HepG2 (cell line): Measurements from ENCODE around the gene RELB. TPM values are rescaled to one million over a fixed set of nuclear protein-coding genes. Genes with fewer than 3 reads are reported as not detected.

Experiments
- HNRNPL ChIP-seq: fragments of 200-400 bp; formaldehyde crosslinking; IDR thresholded peaks from 2 replicates; pipeline ENCODE4 v1.6.1; 2017; ENCODE audit warnings: mild to moderate bottlenecking, low read depth, low read length
- JUNB ChIP-seq: sonication (generic); formaldehyde crosslinking; IDR thresholded peaks from 2 replicates; pipeline ENCODE4 v1.8.0; 2022; ENCODE audit warnings: missing genetic modification reagents, mild to moderate bottlenecking, borderline replicate concordance
- JUND ChIP-seq: sonication (generic); formaldehyde crosslinking; IDR thresholded peaks from 2 replicates; pipeline ENCODE4 v1.8.0; 2022; ENCODE audit warnings: mild to moderate bottlenecking, missing genetic modification reagents
- ONECUT2 ChIP-seq: sonication (generic); formaldehyde crosslinking; IDR thresholded peaks from 2 replicates; pipeline ENCODE4 v1.4.0; 2020; ENCODE audit warnings: missing genetic modification reagents
- PRPF4 ChIP-seq: fragments of 200-400 bp; formaldehyde crosslinking; IDR thresholded peaks from 2 replicates; pipeline ENCODE4 v1.6.1; 2016; ENCODE audit warnings: low read length, low read depth; ENCODE audit not compliant: poor library complexity, severe bottlenecking
- SETDB1 ChIP-seq: sonication (generic); formaldehyde crosslinking; IDR thresholded peaks from 2 replicates; pipeline ENCODE4 v1.5.1; 2020; ENCODE audit warnings: missing genetic modification reagents, mild to moderate bottlenecking, borderline replicate concordance
- TBX3 ChIP-seq: fragments of 450-650 bp; IDR thresholded peaks from 2 replicates; pipeline ENCODE4 v1.6.1; 2017; ENCODE audit warnings: antibody characterized with exemption, mild to moderate bottlenecking, inconsistent platforms, borderline replicate concordance
- XRCC5 ChIP-seq: fragments of 200-400 bp; formaldehyde crosslinking; optimal IDR thresholded peaks from 2 replicates; pipeline ENCODE3; 2017; ENCODE audit warnings: mild to moderate bottlenecking, low read length
- ZFX ChIP-seq: sonication (generic); formaldehyde crosslinking; IDR thresholded peaks from 2 replicates; pipeline ENCODE4 v1.4.0; 2020; ENCODE audit warnings: mild to moderate bottlenecking, low read depth, missing genetic modification reagents, moderate library complexity
- ZNF282 ChIP-seq: fragments of 450-650 bp; IDR thresholded peaks from 2 replicates; pipeline ENCODE4 v1.6.1; 2018; ENCODE audit not compliant: partially characterized antibody
- ZNF331 ChIP-seq: sonication (generic); formaldehyde crosslinking; IDR thresholded peaks from 2 replicates; pipeline ENCODE4 v1.4.0; 2020; ENCODE audit warnings: missing genetic modification reagents
- ZNF546 ChIP-seq: sonication (generic); formaldehyde crosslinking; conservative IDR thresholded peaks from 2 replicates; pipeline ENCODE4 v1.8.1; 2023; ENCODE audit warnings: mild to moderate bottlenecking, missing genetic modification reagents
- ZNF644 ChIP-seq: IDR thresholded peaks from 2 replicates; pipeline ENCODE4 v1.6.1; 2016; ENCODE audit warnings: low read depth
- ZNF713 ChIP-seq: sonication (generic); formaldehyde crosslinking; IDR thresholded peaks from 2 replicates; pipeline ENCODE4 v1.4.0; 2020; ENCODE audit warnings: mild to moderate bottlenecking, missing genetic modification reagents
- ZNF761 ChIP-seq: sonication (generic); formaldehyde crosslinking; conservative IDR thresholded peaks from 2 replicates; pipeline ENCODE4 v1.4.0; 2020; ENCODE audit warnings: mild to moderate bottlenecking, missing genetic modification reagents
- ZNF777 ChIP-seq: sonication (generic); formaldehyde crosslinking; IDR thresholded peaks from 2 replicates; pipeline ENCODE4 v1.4.0; 2020; ENCODE audit warnings: missing genetic modification reagents
- ZNF83 ChIP-seq: sonication (generic); formaldehyde crosslinking; IDR thresholded peaks from 2 replicates; pipeline ENCODE4 v1.4.0; 2020; ENCODE audit warnings: missing genetic modification reagents, mild to moderate bottlenecking, borderline replicate concordance
- polyA plus RNA-seq, 8 experiments: library from polyadenylated mRNA; depleted of rRNA in 3 of 8; stranded (reverse) in 7 of 8; unstranded in 1 of 8; fragments of >200 nt; fragmentation: Illumina TruSeq in 4 of 8; extraction: Trizol in 4 of 8; gene quantifications; 2 replicates each; pipeline versions ENCODE4 v1.2.1 to v1.2.3, GENCODE V29; 2011 to 2016; ENCODE audit warnings: low read depth in 4 of 8, missing spikeins in 1 of 8, mixed read lengths in 1 of 8; ENCODE audit not compliant: insufficient read depth in 1 of 8
- total RNA-seq, 5 experiments: library from RNA; depleted of rRNA; stranded (reverse); fragments of >200 nt; fragmentation: Illumina TruSeq; extraction: Trizol; gene quantifications; 2 replicates each; pipeline ENCODE4 v1.2.3, GENCODE V29; 2016; ENCODE audit warnings: low read depth in 1 of 5
- TF ChIP-seq, protein P1 (sequence below): sonication (generic); formaldehyde crosslinking; IDR thresholded peaks from 2 replicates; pipeline ENCODE4 v1.4.0; 2020; ENCODE audit warnings: mild to moderate bottlenecking, missing genetic modification reagents
- TF ChIP-seq, protein P2 (sequence below): sonication (generic); formaldehyde crosslinking; IDR thresholded peaks from 2 replicates; pipeline ENCODE4 v1.5.0; 2020; ENCODE audit warnings: missing genetic modification reagents
- TF ChIP-seq, protein P3 (sequence below): sonication (generic); formaldehyde crosslinking; IDR thresholded peaks from 2 replicates; pipeline ENCODE4 v1.9.0; 2021; ENCODE audit warnings: missing genetic modification reagents, borderline replicate concordance
- TF ChIP-seq, protein P4 (sequence below): IDR thresholded peaks from 2 replicates; pipeline ENCODE4 v1.6.1; 2012; ENCODE audit warnings: inconsistent platforms

Gene RELB
- total and polyA plus RNA-seq, 2 of the 13 experiments (the other 11 are each of a cell fraction or from before 2014, with no cell fraction given), result 1.9 to 3.5 TPM

DNA sequence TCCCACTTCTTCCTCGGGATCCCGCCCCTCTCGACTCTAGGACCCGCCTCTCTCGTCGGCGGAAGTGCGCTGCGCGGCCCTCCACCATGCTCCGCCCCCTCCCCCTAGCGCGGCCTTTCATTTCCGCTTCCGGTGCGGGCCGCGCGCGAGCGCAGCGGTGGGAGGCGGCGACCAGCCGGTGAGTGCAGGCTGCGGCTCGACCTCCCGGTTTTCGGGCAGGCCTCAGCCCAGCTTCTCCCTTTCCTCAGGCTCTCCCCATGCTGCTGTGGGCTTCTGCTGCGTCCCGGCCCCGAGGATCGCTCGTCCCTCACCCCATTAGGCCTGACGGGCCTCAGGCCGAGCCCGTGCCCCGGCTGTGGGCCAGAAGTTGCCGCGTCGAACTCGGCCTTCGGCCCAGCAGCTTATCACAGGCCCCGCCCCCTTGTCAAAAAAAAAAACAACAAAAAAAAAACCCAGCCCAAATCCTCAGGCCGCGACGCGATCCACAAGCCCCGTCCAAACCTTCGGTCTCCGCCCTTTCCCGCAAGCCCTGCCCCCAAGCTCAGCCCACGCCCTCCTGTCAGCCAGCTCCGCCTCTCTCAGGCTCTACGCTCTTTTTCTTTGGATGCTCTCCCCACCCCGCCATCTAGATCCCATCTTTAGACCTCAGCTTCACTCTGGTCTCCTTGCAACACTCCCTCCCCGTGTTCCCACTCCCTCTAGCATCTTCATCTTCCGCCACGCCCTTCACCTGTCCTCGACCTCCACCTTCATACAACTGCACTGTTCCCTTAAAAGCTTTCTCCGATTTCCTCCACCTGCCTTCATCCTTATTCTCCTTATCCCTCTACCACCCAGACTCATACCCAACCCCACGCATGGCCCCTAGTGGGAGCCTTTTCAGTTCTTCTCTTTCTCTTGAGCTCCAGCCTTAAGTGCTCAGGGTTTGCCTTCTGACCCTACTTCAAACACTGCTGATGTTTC is 37.9 kb downstream of the RELB start, which contains the start of gene CLASRP (continued):
- TF ChIP-seq, protein P1, sequence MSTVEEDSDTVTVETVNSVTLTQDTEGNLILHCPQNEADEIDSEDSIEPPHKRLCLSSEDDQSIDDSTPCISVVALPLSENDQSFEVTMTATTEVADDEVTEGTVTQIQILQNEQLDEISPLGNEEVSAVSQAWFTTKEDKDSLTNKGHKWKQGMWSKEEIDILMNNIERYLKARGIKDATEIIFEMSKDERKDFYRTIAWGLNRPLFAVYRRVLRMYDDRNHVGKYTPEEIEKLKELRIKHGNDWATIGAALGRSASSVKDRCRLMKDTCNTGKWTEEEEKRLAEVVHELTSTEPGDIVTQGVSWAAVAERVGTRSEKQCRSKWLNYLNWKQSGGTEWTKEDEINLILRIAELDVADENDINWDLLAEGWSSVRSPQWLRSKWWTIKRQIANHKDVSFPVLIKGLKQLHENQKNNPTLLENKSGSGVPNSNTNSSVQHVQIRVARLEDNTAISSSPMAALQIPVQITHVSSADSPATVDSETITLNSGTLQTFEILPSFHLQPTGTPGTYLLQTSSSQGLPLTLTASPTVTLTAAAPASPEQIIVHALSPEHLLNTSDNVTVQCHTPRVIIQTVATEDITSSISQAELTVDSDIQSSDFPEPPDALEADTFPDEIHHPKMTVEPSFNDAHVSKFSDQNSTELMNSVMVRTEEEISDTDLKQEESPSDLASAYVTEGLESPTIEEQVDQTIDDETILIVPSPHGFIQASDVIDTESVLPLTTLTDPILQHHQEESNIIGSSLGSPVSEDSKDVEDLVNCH (CRISPR knock-in tag), result no peak
- TF ChIP-seq ONECUT2 (CRISPR knock-in tag) (no peak), ZNF713 (no peak), ZNF282 (no peak), JUND (CRISPR knock-in tag) (no peak; the same call in 1 of the 2 replicates), ZNF644 (CRISPR knock-in tag) (no peak), ZNF546 (CRISPR knock-in tag) (peak; percentile 83; the same call in 1 of the 2 replicates), ZFX (CRISPR knock-in tag) (peak; percentile 98), XRCC5 (no peak), JUNB (CRISPR knock-in tag) (no peak), ZNF761 (CRISPR knock-in tag) (no peak), SETDB1 (no peak), ZNF331 (CRISPR knock-in tag) (peak; percentile 67), TBX3 (no peak), ZNF777 (CRISPR knock-in tag) (peak; percentile 58; the same call in 1 of the 2 replicates), ZNF83 (CRISPR knock-in tag) (peak; percentile 59; the same call in 1 of the 2 replicates), PRPF4 (no peak), HNRNPL (no peak)
- TF ChIP-seq, protein P2, sequence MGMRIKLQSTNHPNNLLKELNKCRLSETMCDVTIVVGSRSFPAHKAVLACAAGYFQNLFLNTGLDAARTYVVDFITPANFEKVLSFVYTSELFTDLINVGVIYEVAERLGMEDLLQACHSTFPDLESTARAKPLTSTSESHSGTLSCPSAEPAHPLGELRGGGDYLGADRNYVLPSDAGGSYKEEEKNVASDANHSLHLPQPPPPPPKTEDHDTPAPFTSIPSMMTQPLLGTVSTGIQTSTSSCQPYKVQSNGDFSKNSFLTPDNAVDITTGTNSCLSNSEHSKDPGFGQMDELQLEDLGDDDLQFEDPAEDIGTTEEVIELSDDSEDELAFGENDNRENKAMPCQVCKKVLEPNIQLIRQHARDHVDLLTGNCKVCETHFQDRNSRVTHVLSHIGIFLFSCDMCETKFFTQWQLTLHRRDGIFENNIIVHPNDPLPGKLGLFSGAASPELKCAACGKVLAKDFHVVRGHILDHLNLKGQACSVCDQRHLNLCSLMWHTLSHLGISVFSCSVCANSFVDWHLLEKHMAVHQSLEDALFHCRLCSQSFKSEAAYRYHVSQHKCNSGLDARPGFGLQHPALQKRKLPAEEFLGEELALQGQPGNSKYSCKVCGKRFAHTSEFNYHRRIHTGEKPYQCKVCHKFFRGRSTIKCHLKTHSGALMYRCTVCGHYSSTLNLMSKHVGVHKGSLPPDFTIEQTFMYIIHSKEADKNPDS (CRISPR knock-in tag), result no peak
- TF ChIP-seq, protein P3, sequence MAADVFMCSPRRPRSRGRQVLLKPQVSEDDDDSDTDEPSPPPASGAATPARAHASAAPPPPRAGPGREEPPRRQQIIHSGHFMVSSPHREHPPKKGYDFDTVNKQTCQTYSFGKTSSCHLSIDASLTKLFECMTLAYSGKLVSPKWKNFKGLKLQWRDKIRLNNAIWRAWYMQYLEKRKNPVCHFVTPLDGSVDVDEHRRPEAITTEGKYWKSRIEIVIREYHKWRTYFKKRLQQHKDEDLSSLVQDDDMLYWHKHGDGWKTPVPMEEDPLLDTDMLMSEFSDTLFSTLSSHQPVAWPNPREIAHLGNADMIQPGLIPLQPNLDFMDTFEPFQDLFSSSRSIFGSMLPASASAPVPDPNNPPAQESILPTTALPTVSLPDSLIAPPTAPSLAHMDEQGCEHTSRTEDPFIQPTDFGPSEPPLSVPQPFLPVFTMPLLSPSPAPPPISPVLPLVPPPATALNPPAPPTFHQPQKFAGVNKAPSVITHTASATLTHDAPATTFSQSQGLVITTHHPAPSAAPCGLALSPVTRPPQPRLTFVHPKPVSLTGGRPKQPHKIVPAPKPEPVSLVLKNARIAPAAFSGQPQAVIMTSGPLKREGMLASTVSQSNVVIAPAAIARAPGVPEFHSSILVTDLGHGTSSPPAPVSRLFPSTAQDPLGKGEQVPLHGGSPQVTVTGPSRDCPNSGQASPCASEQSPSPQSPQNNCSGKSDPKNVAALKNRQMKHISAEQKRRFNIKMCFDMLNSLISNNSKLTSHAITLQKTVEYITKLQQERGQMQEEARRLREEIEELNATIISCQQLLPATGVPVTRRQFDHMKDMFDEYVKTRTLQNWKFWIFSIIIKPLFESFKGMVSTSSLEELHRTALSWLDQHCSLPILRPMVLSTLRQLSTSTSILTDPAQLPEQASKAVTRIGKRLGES, result 0 out of 2 replicates have a peak, but pooled peaks have one; percentile 43
- TF ChIP-seq, protein P4, sequence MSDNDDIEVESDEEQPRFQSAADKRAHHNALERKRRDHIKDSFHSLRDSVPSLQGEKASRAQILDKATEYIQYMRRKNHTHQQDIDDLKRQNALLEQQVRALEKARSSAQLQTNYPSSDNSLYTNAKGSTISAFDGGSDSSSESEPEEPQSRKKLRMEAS, result peak; percentile 32; the same call in 1 of the 2 replicates
